ENCODE measurements around the gene CAMK1D. TPM values are rescaled to one million over a fixed set of nuclear protein-coding genes. Genes with fewer than 3 reads are reported as not detected.
"Not testable (repeated sequence)": the region's sequence is repeated elsewhere in the genome, so short reads cannot be mapped to it uniquely, and the experiment has no call there.

The CAMK1D gene
- total RNA-seq, 4 donors from 2014 or later, result 0.55 to 2.2 (median 1.5) TPM

- intact Hi-C loops (cut with DNase I; ENCODE audit: low total_unique reads) (loop anchor here (1.0 to 5.0 kb wide), 2 partner anchors 447 to 499 kb away; no protein-coding TSS in a partner anchor), in situ Hi-C loops (cut with MboI; ENCODE audit: low sequenced_read_pairs in 4 of 4) (loop anchor here (5.0 to 10.0 kb wide), 7 partner anchors 191 to 449 kb away; no protein-coding TSS in a partner anchor)
- DNase-seq (no peak), ATAC-seq (no peak)
- no peak overlapping the region for H3K4me3 ChIP-seq
- H3K27ac ChIP-seq, result no peak overlapping the region
- H3K36me3 ChIP-seq, result no peaks in the 10 kb centered on the region
- H3K9me3 ChIP-seq, result no peaks in the 10 kb centered on the region
- peaks cover 2 to 15% of the 10 kb centered on the region in 2 donors for H3K4me1 ChIP-seq
- TF ChIP-seq CTCF (IDR thresholded peaks at IDR 0.05 in 4 of 5, conservative IDR thresholded peaks at IDR 0.05 in 1 of 5) (no peak), POLR2A (IDR thresholded peaks at IDR 0.05) (no peak)
- H3K27me3 ChIP-seq, result no peaks in the 10 kb centered on the region
Observed at GRCh38 chr10:12711350-12711708, 362.0 kb downstream of the CAMK1D start.

GRCh38 chr10:12712293-12712983 is 363.1 kb downstream of the CAMK1D start:
- H3K27ac ChIP-seq, result no peak overlapping the region
- in situ Hi-C loops (cut with MboI; ENCODE audit: low sequenced_read_pairs in 4 of 4), result loop anchor here (5.0 to 10.0 kb wide), 7 partner anchors 190 to 450 kb away; no protein-coding TSS in a partner anchor
- H3K4me1 ChIP-seq, result peaks cover 0 to 9% of the 10 kb centered on the region in 2 donors
- no peaks in the 10 kb centered on the region for H3K9me3 ChIP-seq
- H3K4me3 ChIP-seq, result no peak overlapping the region
- TF ChIP-seq POLR2A (IDR thresholded peaks at IDR 0.05) (no peak), CTCF (IDR thresholded peaks at IDR 0.05 in 4 of 5, conservative IDR thresholded peaks at IDR 0.05 in 1 of 5) (no peak)
- intact Hi-C loops (cut with DNase I; ENCODE audit: low total_unique reads), result loop anchor here (5.0 kb wide), 1 partner anchor 500 kb away; no protein-coding TSS in a partner anchor
- H3K27me3 ChIP-seq, result no peaks in the 10 kb centered on the region
- DNase-seq (no peak), ATAC-seq (no peak)
- no peaks in the 10 kb centered on the region for H3K36me3 ChIP-seq

- not testable (repeated sequence) for H3K36me3 ChIP-seq, ATAC-seq, H3K27ac ChIP-seq, H3K27me3 ChIP-seq, H3K4me1 ChIP-seq, DNase-seq, H3K4me3 ChIP-seq, H3K9me3 ChIP-seq
- in situ Hi-C loops (cut with MboI; ENCODE audit: low sequenced_read_pairs in 4 of 4) (loop anchor here (5.0 to 10.0 kb wide), 7 partner anchors 189 to 451 kb away; no protein-coding TSS in a partner anchor), intact Hi-C loops (cut with DNase I; ENCODE audit: low total_unique reads) (loop anchor here (5.0 kb wide), 1 partner anchor 501 kb away; no protein-coding TSS in a partner anchor)
Observed at GRCh38 chr10:12712984-12713316, 363.6 kb downstream of the CAMK1D start.

- TF ChIP-seq POLR2A (IDR thresholded peaks at IDR 0.05) (no peak), CTCF (IDR thresholded peaks at IDR 0.05 in 4 of 5, conservative IDR thresholded peaks at IDR 0.05 in 1 of 5) (no peak)
- H3K4me1 ChIP-seq, result peaks cover 5 to 13% of the 10 kb centered on the region in 2 donors
- DNase-seq (no peak), ATAC-seq (no peak)
- in situ Hi-C loops (cut with MboI; ENCODE audit: low sequenced_read_pairs in 4 of 4), result loop anchor here in 3 of 4 donors (10.0 kb wide), 4 partner anchors 189 to 451 kb away; no protein-coding TSS in a partner anchor
- no peak overlapping the region for H3K4me3 ChIP-seq
- H3K36me3 ChIP-seq, result no peaks in the 10 kb centered on the region
- intact Hi-C loops (cut with DNase I; ENCODE audit: low total_unique reads), result no loop called here
- no peaks in the 10 kb centered on the region for H3K27me3 ChIP-seq
- H3K27ac ChIP-seq, result no peak overlapping the region
- H3K9me3 ChIP-seq, result no peaks in the 10 kb centered on the region
Observed at GRCh38 chr10:12716042-12716441, 366.7 kb downstream of the CAMK1D start.

GRCh38 chr10:12717981-12718707 is 368.8 kb downstream of the CAMK1D start:
- Histone ChIP-seq H3K27ac (no peak overlapping the region), H3K4me1 (peaks cover 5 to 19% of the 10 kb centered on the region in 2 donors), H3K27me3 (no peaks in the 10 kb centered on the region), H3K9me3 (no peaks in the 10 kb centered on the region), H3K4me3 (no peak overlapping the region), H3K36me3 (no peaks in the 10 kb centered on the region)
- intact Hi-C loops (cut with DNase I; ENCODE audit: low total_unique reads) (loop anchor here (1.0 to 2.0 kb wide), 3 partner anchors 184 to 381 kb away; no protein-coding TSS in a partner anchor), in situ Hi-C loops (cut with MboI; ENCODE audit: low sequenced_read_pairs in 4 of 4) (loop anchor here in 3 of 4 donors (10.0 kb wide), 4 partner anchors 187 to 453 kb away; no protein-coding TSS in a partner anchor)
- ATAC-seq, result no peak
- DNase-seq, result no peak
- no peak for TF ChIP-seq POLR2A (IDR thresholded peaks at IDR 0.05)
- peak in 4 of 5 experiments; percentile 28 to 41 (median 34) for TF ChIP-seq CTCF (IDR thresholded peaks at IDR 0.05 in 4 of 5, conservative IDR thresholded peaks at IDR 0.05 in 1 of 5)

Data from gastrocnemius medialis (tissue), 4 donors.